Measurements from ENCODE around the gene CYP24A1. TPM values are rescaled to one million over a fixed set of nuclear protein-coding genes. Genes with fewer than 3 reads are reported as not detected.

CYP24A1 gene
- total and polyA plus RNA-seq, 2 experiments from 2014 or later = 0.43 to 1.2 TPM

GRCh38 chr20:54113566-54113965, 60.2 kb downstream of the CYP24A1 start:
- no peaks in the 10 kb centered on the region for H4K20me1 ChIP-seq (ENCODE audit: insufficient read depth)
- H3K27me3 ChIP-seq (replicated peaks; ENCODE audit: insufficient read depth) = no peaks in the 10 kb centered on the region
- H3F3A ChIP-seq (ENCODE audit: insufficient read depth) = peaks cover 13% of the 10 kb centered on the region
- in situ Hi-C loops (cut with MboI) = loop anchor here (10.0 kb wide), 1 partner anchor 531 kb away; no protein-coding TSS in a partner anchor
- H3K4me1 ChIP-seq (ENCODE audit: insufficient read depth) = peaks cover 16% of the 10 kb centered on the region
- no peaks in the 10 kb centered on the region for H3K79me2 ChIP-seq (ENCODE audit: insufficient read depth)
- H3K27ac ChIP-seq = no peak overlapping the region
- TF ChIP-seq EZH2phosphoT487 (IDR thresholded peaks at IDR 0.05; ENCODE audit: insufficient read depth, low read depth) (no peak), EZH2 (IDR thresholded peaks at IDR 0.05; ENCODE audit: insufficient read depth, poor library complexity, severe bottlenecking) (no peak)
- H2AFZ ChIP-seq = no peak overlapping the region
- DNase-seq = no peak
- H3K36me3 ChIP-seq (ENCODE audit: low read depth) = no peaks in the 10 kb centered on the region
- H3K9ac ChIP-seq = no peak overlapping the region
- no peak overlapping the region for H3K4me2 ChIP-seq (ENCODE audit: unreplicated experiment)
- no peak overlapping the region for H3K4me3 ChIP-seq
- 96 to 97% methylated on average over 2 of the region's 2 CpGs for WGBS, 2 experiments (ENCODE audit: low coverage in 1 of 2, low lambda C conversion rate in 2 of 2, missing lambda C conversion rate in 2 of 2)
- H3K9me3 ChIP-seq (ENCODE audit: low read depth) = no peaks in the 10 kb centered on the region
- no peaks in the 10 kb centered on the region for H3K9me2 ChIP-seq (ENCODE audit: insufficient read depth)

GRCh38 chr20:54112221-54112884, 61.4 kb downstream of the CYP24A1 start:
- WGBS, 2 experiments (ENCODE audit: low coverage in 1 of 2, low lambda C conversion rate in 2 of 2, missing lambda C conversion rate in 2 of 2) = 70 to 72% methylated on average over 4 of the region's 4 CpGs
- peaks cover 16% of the 10 kb centered on the region for H3K4me1 ChIP-seq (ENCODE audit: insufficient read depth)
- H3K9me3 ChIP-seq (ENCODE audit: low read depth) = no peaks in the 10 kb centered on the region
- H4K20me1 ChIP-seq (ENCODE audit: insufficient read depth) = no peaks in the 10 kb centered on the region
- TF ChIP-seq EZH2 (IDR thresholded peaks at IDR 0.05; ENCODE audit: insufficient read depth, poor library complexity, severe bottlenecking) = no peak
- no peak for TF ChIP-seq EZH2phosphoT487 (IDR thresholded peaks at IDR 0.05; ENCODE audit: insufficient read depth, low read depth)
- no peak overlapping the region for H3K27ac ChIP-seq
- peaks cover 13% of the 10 kb centered on the region for H3F3A ChIP-seq (ENCODE audit: insufficient read depth)
- H3K36me3 ChIP-seq (ENCODE audit: low read depth) = no peaks in the 10 kb centered on the region
- no peaks in the 10 kb centered on the region for H3K27me3 ChIP-seq (replicated peaks; ENCODE audit: insufficient read depth)
- no peaks in the 10 kb centered on the region for H3K79me2 ChIP-seq (ENCODE audit: insufficient read depth)
- in situ Hi-C loops (cut with MboI) = loop anchor here (10.0 kb wide), 1 partner anchor 532 kb away; no protein-coding TSS in a partner anchor
- no peak overlapping the region for H3K4me3 ChIP-seq
- H2AFZ ChIP-seq = no peak overlapping the region
- peak; percentile 5 for DNase-seq
- H3K9ac ChIP-seq = no peak overlapping the region
- H3K9me2 ChIP-seq (ENCODE audit: insufficient read depth) = no peaks in the 10 kb centered on the region
- H3K4me2 ChIP-seq (ENCODE audit: unreplicated experiment) = no peak overlapping the region

GRCh38 chr20:54111460-54111859, 62.3 kb downstream of the CYP24A1 start:
- WGBS, 2 experiments (ENCODE audit: low coverage in 1 of 2, low lambda C conversion rate in 2 of 2, missing lambda C conversion rate in 2 of 2) = 90 to 96% methylated on average over 2 of the region's 2 CpGs
- TF ChIP-seq EZH2phosphoT487 (IDR thresholded peaks at IDR 0.05; ENCODE audit: insufficient read depth, low read depth) (no peak), EZH2 (IDR thresholded peaks at IDR 0.05; ENCODE audit: insufficient read depth, poor library complexity, severe bottlenecking) (no peak)
- peaks cover 13% of the 10 kb centered on the region for H3F3A ChIP-seq (ENCODE audit: insufficient read depth)
- H3K9me3 ChIP-seq (ENCODE audit: low read depth) = no peaks in the 10 kb centered on the region
- no peaks in the 10 kb centered on the region for H3K79me2 ChIP-seq (ENCODE audit: insufficient read depth)
- peaks cover 16% of the 10 kb centered on the region for H3K4me1 ChIP-seq (ENCODE audit: insufficient read depth)
- H3K27me3 ChIP-seq (replicated peaks; ENCODE audit: insufficient read depth) = no peaks in the 10 kb centered on the region
- H4K20me1 ChIP-seq (ENCODE audit: insufficient read depth) = no peaks in the 10 kb centered on the region
- H3K36me3 ChIP-seq (ENCODE audit: low read depth) = no peaks in the 10 kb centered on the region
- in situ Hi-C loops (cut with MboI) = loop anchor here (10.0 kb wide), 1 partner anchor 533 kb away; no protein-coding TSS in a partner anchor
- no peak overlapping the region for H3K4me2 ChIP-seq (ENCODE audit: unreplicated experiment)
- no peaks in the 10 kb centered on the region for H3K9me2 ChIP-seq (ENCODE audit: insufficient read depth)
- no peak for DNase-seq
- no peak overlapping the region for H3K9ac ChIP-seq
- no peak overlapping the region for H3K27ac ChIP-seq
- H2AFZ ChIP-seq = no peak overlapping the region
- no peak overlapping the region for H3K4me3 ChIP-seq

GRCh38 chr20:54110457-54110856, 63.3 kb downstream of the CYP24A1 start:
- in situ Hi-C loops (cut with MboI) = loop anchor here (10.0 kb wide), 1 partner anchor 534 kb away; no protein-coding TSS in a partner anchor
- Histone ChIP-seq H3F3A (ENCODE audit: insufficient read depth) (peaks cover 10% of the 10 kb centered on the region), H4K20me1 (ENCODE audit: insufficient read depth) (no peaks in the 10 kb centered on the region), H3K4me1 (ENCODE audit: insufficient read depth) (peaks cover 14% of the 10 kb centered on the region), H3K9me3 (ENCODE audit: low read depth) (no peaks in the 10 kb centered on the region), H3K9ac (no peak overlapping the region), H3K79me2 (ENCODE audit: insufficient read depth) (no peaks in the 10 kb centered on the region), H3K4me2 (ENCODE audit: unreplicated experiment) (no peak overlapping the region), H2AFZ (no peak overlapping the region), H3K9me2 (ENCODE audit: insufficient read depth) (no peaks in the 10 kb centered on the region), H3K27ac (no peak overlapping the region), H3K4me3 (no peak overlapping the region), H3K27me3 (replicated peaks; ENCODE audit: insufficient read depth) (no peaks in the 10 kb centered on the region), H3K36me3 (ENCODE audit: low read depth) (no peaks in the 10 kb centered on the region)
- WGBS, 2 experiments (ENCODE audit: low coverage in 1 of 2, low lambda C conversion rate in 2 of 2, missing lambda C conversion rate in 2 of 2) = 90 to 92% methylated on average over 3 of the region's 3 CpGs
- TF ChIP-seq EZH2 (IDR thresholded peaks at IDR 0.05; ENCODE audit: insufficient read depth, poor library complexity, severe bottlenecking) (no peak), EZH2phosphoT487 (IDR thresholded peaks at IDR 0.05; ENCODE audit: insufficient read depth, low read depth) (no peak)
- no peak for DNase-seq
